ENCODE measurements around the gene C4A.
"Not testable (repeated sequence)": the region's sequence is repeated elsewhere in the genome, so short reads cannot be mapped to it uniquely, and the experiment has no call there.

C4A gene

GRCh38 chr6:31961616-31962015 is 20.2 kb upstream of the C4A start:
- no peak for DNase-seq (ENCODE audit: low spot score)

- DNase-seq (ENCODE audit: low spot score): no peak
Observed at GRCh38 chr6:31963921-31964320, 17.9 kb upstream of the C4A start.

- DNase-seq (ENCODE audit: low spot score): no peak
Observed at GRCh38 chr6:31965700-31966099, 16.2 kb upstream of the C4A start.

GRCh38 chr6:31966506-31966905 is 15.4 kb upstream of the C4A start:
- no peak for DNase-seq (ENCODE audit: low spot score)

DNA sequence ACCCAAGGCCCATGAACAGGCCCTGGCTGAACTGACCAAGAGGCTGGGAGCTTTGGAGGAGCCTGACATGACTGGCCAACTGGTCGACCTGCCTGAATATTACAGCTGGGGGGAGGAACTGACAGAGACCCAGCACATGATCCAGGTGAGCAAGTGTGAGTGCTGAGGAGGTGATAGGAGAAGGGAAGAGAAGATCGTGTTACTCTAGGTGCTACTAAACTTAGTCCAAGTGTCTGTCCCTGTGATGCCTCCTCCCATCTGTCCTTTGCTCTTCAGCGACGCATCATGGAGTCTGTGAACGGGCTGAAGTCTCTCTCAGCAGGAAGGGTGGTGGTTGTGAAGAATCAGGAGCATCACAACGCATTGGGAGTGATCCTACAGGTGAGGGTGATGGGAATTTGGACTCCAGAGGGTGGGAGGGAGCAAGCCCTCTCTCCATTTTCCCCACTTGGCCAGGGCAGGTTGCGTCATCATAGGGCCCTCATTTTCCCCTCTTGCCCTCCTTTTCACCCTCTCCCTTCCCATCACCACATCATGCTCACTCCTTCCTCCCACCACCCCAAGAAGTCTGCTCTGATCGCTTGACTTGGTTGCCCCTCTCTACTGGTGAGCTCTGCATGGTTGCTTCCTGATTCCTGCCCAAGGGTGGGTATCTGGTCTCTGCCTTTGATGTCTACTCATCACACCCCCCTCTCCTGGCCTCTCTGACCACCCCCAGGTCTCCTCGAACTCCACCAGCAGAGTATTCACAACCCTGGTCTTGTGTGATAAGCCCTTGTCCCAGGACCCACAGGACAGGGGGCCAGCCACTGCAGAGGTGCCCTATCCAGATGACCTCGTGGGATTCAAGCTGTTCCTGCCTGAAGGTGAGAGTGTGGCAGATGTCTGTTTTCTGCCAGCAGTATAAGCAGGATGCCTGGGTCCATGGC is 14.6 kb upstream of the C4A start:
- no peak for DNase-seq (ENCODE audit: low spot score)

GRCh38 chr6:31967926-31968320 is 13.9 kb upstream of the C4A start:
- no peak for DNase-seq (ENCODE audit: low spot score)

GRCh38 chr6:31968326-31968725 is 13.5 kb upstream of the C4A start:
- DNase-seq (ENCODE audit: low spot score): no peak

GRCh38 chr6:31968791-31969711 is 12.8 kb upstream of the C4A start:
- no peak for DNase-seq (ENCODE audit: low spot score)

DNA sequence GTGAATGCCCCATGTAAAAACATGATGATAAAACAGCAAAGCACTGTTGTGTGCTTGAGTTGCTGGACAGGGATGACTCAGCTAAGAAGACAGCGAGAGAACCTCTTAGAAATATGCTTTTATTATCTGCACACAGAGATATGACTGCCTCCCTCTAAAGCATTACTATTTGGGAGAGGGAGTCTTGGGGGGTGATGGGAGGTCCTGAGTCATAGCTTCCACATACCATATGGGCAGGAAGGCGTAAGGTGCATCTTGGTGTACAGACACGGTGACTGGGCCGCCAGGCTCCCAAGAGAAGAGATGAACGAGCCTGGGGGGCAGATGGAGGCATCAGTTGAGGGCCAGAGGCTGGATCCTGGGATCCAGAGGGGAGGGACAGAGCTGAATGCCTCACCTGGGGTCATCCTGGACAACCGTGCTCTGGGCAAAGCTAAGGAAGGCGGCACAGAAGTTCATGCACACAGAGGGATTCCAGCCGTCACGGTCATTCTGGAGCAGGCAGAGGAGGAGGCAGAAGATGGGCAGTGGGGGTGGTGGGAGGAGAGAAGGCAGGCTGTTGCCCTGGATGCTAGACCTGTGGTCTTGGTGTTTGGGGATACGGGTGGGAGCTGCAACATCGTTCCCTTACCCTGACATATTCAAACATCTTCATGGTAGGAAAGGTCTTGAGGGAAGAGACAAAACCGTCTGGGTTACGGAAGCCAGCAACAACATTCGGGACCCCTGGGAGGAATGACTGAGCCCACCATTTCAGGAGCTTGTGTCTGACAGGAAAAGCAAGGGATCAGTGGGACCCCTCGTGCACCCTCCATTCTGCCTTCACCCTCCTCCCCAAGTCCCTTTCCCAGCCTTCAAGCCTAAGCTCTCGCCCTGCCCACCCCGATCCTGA is 11.9 kb upstream of the C4A start:
- no peak for DNase-seq (ENCODE audit: low spot score)

- DNase-seq (ENCODE audit: low spot score): no peak
Observed at GRCh38 chr6:31970604-31971271, 11.1 kb upstream of the C4A start.

DNA sequence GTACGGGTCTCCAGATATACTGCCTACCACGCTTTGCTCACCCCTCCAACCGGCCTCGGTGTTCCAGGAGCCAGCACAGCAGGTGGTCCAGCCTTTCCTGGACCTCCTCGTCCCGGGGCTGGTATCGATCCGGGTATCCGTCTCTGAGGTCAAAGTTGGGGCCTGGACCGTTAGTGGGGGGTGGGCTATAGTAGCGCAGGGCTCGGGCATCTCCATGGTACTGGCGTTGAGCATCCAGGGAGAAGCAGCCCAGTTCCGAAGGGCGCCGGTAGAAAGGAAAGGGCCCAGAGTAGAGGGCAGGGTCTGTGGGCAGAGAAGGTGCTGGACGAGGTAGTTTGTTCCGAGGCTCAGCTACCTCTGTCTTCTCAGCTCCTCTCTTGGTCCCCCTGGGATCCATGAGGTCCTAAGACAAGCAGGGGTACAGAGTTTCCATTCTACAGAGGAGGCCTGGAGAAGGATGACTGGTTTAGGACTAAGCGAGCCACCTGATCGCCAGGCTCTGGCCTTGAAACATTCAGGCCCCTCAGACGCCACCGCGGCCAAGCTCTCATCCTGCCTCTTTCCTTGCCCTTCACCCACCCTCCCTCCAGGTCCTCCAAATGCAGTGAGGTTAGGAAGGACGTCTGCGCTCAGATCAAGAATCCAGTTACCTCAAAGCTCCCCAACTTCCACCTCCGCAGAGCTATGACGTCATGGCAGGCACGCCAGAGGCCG is 10.4 kb upstream of the C4A start:
- no peak for DNase-seq (ENCODE audit: low spot score)

DNA sequence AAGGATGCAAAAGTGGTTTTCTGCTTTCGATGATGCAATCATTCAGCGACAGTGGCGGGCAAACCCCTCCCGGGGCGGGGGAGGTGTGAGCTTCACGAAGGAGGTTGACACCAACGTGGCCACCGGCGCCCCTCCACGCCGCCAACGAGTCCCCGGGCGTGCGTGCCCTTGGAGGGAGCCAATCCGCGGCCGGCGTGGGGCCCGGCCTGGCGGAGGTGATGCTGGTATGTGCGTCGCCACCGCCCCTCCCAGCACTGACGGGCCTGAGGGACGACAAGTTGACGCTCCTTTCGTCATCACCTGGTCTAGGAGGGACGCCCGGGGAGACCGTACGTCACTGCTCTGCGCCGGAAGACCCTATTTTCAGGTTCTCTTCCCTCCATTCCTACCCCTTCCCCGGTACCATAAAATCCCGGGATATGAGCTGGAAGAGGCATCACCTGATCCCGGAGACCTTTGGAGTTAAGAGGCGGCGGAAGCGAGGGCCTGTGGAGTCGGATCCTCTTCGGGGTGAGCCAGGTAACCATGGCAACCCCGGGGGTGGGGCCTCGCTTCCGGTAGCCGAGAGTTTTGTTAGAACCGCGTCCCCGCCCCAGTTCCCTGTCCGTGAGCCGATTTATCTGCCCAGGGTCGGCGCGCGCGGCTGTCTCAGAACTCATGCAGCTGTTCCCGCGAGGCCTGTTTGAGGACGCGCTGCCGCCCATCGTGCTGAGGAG is 9.7 kb upstream of the C4A start, which contains the start of gene DXO:
Gene DXO (minus strand): TSS at position 146 of the 716 bp plus-strand sequence. CDS start 463 bp downstream, outside the sequence.
- peak; percentile 96 for DNase-seq (ENCODE audit: low spot score)

- DNase-seq (ENCODE audit: low spot score): no peak
Observed at GRCh38 chr6:31972709-31973350, 9.0 kb upstream of the C4A start.

- DNase-seq (ENCODE audit: low spot score): not testable (repeated sequence)
Observed at GRCh38 chr6:31976065-31976464, 5.8 kb upstream of the C4A start.

- DNase-seq (ENCODE audit: low spot score): no peak
Observed at GRCh38 chr6:31977816-31978431, 3.9 kb upstream of the C4A start.

DNA sequence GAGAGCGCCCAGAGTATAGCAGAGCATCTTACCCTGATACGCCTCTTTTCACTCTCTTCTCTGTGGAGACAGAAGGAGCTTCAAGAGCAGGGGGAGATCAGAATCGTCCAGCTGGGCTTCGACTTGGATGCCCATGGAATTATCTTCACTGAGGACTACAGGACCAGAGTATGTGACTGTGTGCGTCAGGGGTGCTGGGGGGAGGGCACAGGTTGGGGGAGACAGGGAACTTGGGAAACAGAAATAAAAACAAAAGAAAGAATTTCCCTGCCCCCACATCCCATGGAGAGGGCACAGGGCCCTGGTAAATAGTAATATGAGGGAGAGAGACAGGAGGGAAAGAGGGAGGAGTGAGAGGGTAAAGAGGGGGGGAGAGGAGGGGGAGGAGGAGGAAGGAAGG is 3.0 kb upstream of the C4A start:
- no peak for DNase-seq (ENCODE audit: low spot score)

DNA sequence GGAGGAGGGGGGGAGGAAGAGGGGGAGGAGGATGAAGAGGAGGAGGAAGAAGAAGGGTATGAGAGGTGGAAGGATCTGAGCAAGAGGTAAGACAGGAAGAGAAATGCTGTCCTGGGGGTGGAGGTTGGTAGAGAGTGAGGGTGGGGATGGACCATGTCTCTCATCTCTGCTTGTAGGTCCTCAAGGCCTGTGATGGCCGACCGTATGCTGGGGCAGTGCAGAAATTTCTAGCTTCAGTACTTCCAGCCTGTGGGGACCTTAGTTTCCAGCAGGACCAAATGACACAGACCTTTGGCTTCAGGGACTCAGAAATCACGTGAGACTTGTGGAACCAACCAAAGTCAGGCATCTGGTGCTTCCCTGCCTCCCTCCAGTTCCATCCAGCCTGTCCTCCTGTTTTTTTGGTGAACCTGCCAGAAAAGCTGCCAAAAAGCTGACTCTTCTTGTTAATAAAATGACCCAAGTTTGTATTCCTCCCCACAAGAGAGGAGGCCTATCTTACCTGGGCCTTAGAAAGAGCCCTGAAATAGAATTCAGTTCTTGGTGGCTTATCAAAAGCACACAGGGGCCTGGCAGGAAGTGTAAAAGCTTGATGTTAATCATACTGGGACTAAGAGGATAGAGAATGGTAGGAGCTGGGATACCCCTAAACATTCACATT is 2.5 kb upstream of the C4A start:
- no peak for DNase-seq (ENCODE audit: low spot score)

DNA sequence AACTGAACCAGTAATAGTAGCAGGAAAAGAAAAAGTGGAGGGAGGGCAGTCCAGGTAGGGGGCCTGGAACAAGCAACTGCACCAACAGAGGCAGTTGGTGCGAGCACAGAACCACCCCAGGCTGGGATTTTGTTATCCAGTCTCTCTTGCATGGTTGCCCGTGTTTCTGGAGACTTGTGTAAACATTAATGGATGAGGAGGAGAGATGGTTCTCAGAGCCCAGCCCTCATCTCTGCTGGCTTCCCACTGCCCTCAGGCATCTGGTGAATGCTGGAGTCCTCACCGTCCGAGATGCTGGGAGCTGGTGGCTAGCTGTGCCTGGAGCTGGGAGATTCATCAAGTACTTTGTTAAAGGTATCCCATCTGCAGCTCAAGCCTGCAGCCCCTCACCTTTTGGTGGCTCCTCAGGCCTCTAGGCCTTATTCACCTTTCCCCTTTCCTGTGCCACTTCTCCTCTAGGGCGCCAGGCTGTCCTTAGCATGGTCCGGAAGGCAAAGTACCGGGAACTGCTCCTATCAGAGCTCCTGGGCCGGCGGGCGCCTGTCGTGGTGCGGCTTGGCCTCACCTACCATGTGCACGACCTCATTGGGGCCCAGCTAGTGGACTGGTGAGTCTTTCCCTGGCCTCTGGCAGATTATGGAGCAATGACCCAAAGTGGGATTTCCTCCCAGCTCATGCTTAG is 1.5 kb upstream of the C4A start:
- DNase-seq (ENCODE audit: low spot score): not testable (repeated sequence)
